Measurements from ENCODE around the gene NPTX1.

- TF ChIP-seq CTCF (IDR thresholded peaks at IDR 0.05) = no peak
- TF ChIP-seq POLR2A (IDR thresholded peaks at IDR 0.05) = no peak
- no peak for TF ChIP-seq EP300 (IDR thresholded peaks at IDR 0.05; ENCODE audit: low read depth)
These were observed 28.6 kb downstream of the NPTX1 start for GRCh38 chr17:80447790-80448189.
